WTC11 (cell line): ENCODE measurements around the gene MECR.
A peak's percentile ranks its signal among the peaks of the same experiment; 100 is the strongest.

Experiments used
- ATF2 ChIP-seq: sonication (generic); formaldehyde crosslinking; IDR thresholded peaks from 2 replicates; pipeline ENCODE4 v1.8.1; 2022; ENCODE audit warnings: low read depth, missing genetic modification reagents, borderline replicate concordance
- CREM ChIP-seq: sonication (generic); formaldehyde crosslinking; IDR thresholded peaks from 2 replicates; pipeline ENCODE4 v1.8.1; 2022; ENCODE audit warnings: mild to moderate bottlenecking, missing genetic modification reagents, moderate library complexity
- CTCF ChIP-seq: fragments of 200-600 bp; IDR thresholded peaks from 2 replicates; pipeline ENCODE4 v1.8.0; 2022; ENCODE audit warnings: antibody characterized with exemption
- E2F4 ChIP-seq: sonication (generic); formaldehyde crosslinking; IDR thresholded peaks from 2 replicates; pipeline ENCODE4 v1.8.1; 2022; ENCODE audit warnings: low read depth, mild to moderate bottlenecking, moderate library complexity, missing genetic modification reagents, borderline replicate concordance
- ETV6 ChIP-seq: sonication (generic); formaldehyde crosslinking; IDR thresholded peaks from 2 replicates; pipeline ENCODE4 v1.8.1; 2022; ENCODE audit warnings: mild to moderate bottlenecking, missing genetic modification reagents
- FOXP1 ChIP-seq: sonication (generic); formaldehyde crosslinking; IDR thresholded peaks from 2 replicates; pipeline ENCODE4 v1.8.0; 2022; ENCODE audit warnings: missing genetic modification reagents, mild to moderate bottlenecking, moderate library complexity, borderline replicate concordance
- HMGXB4 ChIP-seq: sonication (generic); formaldehyde crosslinking; IDR thresholded peaks from 2 replicates; pipeline ENCODE4 v1.8.1; 2023; ENCODE audit warnings: mild to moderate bottlenecking, moderate library complexity, missing genetic modification reagents
- MAX ChIP-seq: sonication (generic); formaldehyde crosslinking; IDR thresholded peaks from 2 replicates; pipeline ENCODE4 v1.8.0; 2022; ENCODE audit warnings: mild to moderate bottlenecking, missing genetic modification reagents
- PRDM15 ChIP-seq: sonication (generic); formaldehyde crosslinking; IDR thresholded peaks from 2 replicates; pipeline ENCODE4 v1.8.0; 2022; ENCODE audit warnings: missing genetic modification reagents
- SP1 ChIP-seq: sonication (generic); formaldehyde crosslinking; conservative IDR thresholded peaks from 2 replicates; pipeline ENCODE4 v1.8.1; 2022; ENCODE audit warnings: missing genetic modification reagents
- USF1 ChIP-seq: sonication (generic); formaldehyde crosslinking; IDR thresholded peaks from 2 replicates; pipeline ENCODE4 v1.8.0; 2022; ENCODE audit warnings: mild to moderate bottlenecking, missing genetic modification reagents
- USF2 ChIP-seq: sonication (generic); formaldehyde crosslinking; IDR thresholded peaks from 2 replicates; pipeline ENCODE4 v1.8.1; 2023; ENCODE audit warnings: mild to moderate bottlenecking, missing genetic modification reagents, moderate library complexity
- ZNF671 ChIP-seq: fragments of 250-450 bp; sonication (Bioruptor Pico); IDR thresholded peaks from 2 replicates; pipeline ENCODE4 v1.8.0; 2021; ENCODE audit warnings: mild to moderate bottlenecking
- ZSCAN18 ChIP-seq: fragments of 250-450 bp; sonication (Bioruptor Pico); IDR thresholded peaks from 2 replicates; pipeline ENCODE4 v2.1.2; 2022; ENCODE audit warnings: mild to moderate bottlenecking, moderate library complexity

- TF ChIP-seq CTCF (no peak), USF2 (CRISPR knock-in tag) (no peak), FOXP1 (no peak), E2F4 (CRISPR knock-in tag) (no peak), MAX (CRISPR knock-in tag) (no peak), USF1 (no peak), ZNF671 (CRISPR knock-in tag) (no peak), ETV6 (CRISPR knock-in tag) (no peak), SP1 (CRISPR knock-in tag) (no peak), HMGXB4 (CRISPR knock-in tag) (no peak), ATF2 (CRISPR knock-in tag) (no peak), ZSCAN18 (CRISPR knock-in tag) (no peak), CREM (CRISPR knock-in tag) (0 out of 2 replicates have a peak, but pooled peaks have one; percentile 11), PRDM15 (CRISPR knock-in tag) (no peak)
Measured at GRCh38 chr1:29180497-29181412, 50.0 kb downstream of the MECR start.
